SKM-1 treated with dmso at 0.1 percent for 144 hours (cell line): Measurements from ENCODE around the gene ELOVL4.

Source experiments
- DNase-seq: peaks from one replicate; lab custom pipeline; 2025; ENCODE audit not compliant: unreplicated experiment; lab: John Stamatoyannopoulos, UW

The ELOVL4 gene

GRCh38 chr6:79947191-79948186 is at the start of gene ELOVL4:
TSS of gene ELOVL4 (minus strand) at chr6:79947553. CDS start at chr6:79947279, 274 bp downstream.
- peak; percentile 25 for DNase-seq

GRCh38 chr6:79993911-79994309 is 46.6 kb upstream of the ELOVL4 start:
- DNase-seq, result no peak

GRCh38 chr6:79993012-79993910 is 45.9 kb upstream of the ELOVL4 start:
- peak; percentile 28 for DNase-seq

- no peak for DNase-seq
Observed at GRCh38 chr6:79989641-79990040, 42.3 kb upstream of the ELOVL4 start.

- DNase-seq, result no peak
Observed at GRCh38 chr6:79985128-79985527, 37.8 kb upstream of the ELOVL4 start.

- DNase-seq, result no peak
Observed at GRCh38 chr6:79984261-79984660, 36.9 kb upstream of the ELOVL4 start.

- DNase-seq, result no peak
Observed at GRCh38 chr6:79981652-79982051, 34.3 kb upstream of the ELOVL4 start.

GRCh38 chr6:79971193-79971592 is 23.8 kb upstream of the ELOVL4 start:
- DNase-seq, result no peak

- no peak for DNase-seq
Observed at GRCh38 chr6:79969784-79970183, 22.4 kb upstream of the ELOVL4 start.

GRCh38 chr6:79967178-79967577 is 19.8 kb upstream of the ELOVL4 start:
- DNase-seq, result no peak

GRCh38 chr6:79964607-79965081 is 17.3 kb upstream of the ELOVL4 start:
- DNase-seq, result no peak

GRCh38 chr6:79954849-79955248 is 7.5 kb upstream of the ELOVL4 start:
- peak; percentile 27 for DNase-seq

GRCh38 chr6:79949233-79949632 is 1.9 kb upstream of the ELOVL4 start:
- DNase-seq, result peak; percentile 51

GRCh38 chr6:79946272-79947190 is 822 bp downstream of the ELOVL4 start:
- DNase-seq, result peak; percentile 21

GRCh38 chr6:79943133-79943532 is 4.2 kb downstream of the ELOVL4 start:
- no peak for DNase-seq

GRCh38 chr6:79941489-79942151 is 5.7 kb downstream of the ELOVL4 start:
- no peak for DNase-seq

GRCh38 chr6:79928478-79928998 is 18.8 kb downstream of the ELOVL4 start:
- no peak for DNase-seq

- no peak for DNase-seq
Observed at GRCh38 chr6:79927758-79928157, 19.6 kb downstream of the ELOVL4 start.

- DNase-seq, result no peak
Observed at GRCh38 chr6:79923270-79923669, 24.1 kb downstream of the ELOVL4 start.

GRCh38 chr6:79922018-79922417 is 25.3 kb downstream of the ELOVL4 start:
- DNase-seq, result no peak
